Activated T-cell treated with anti-CD3 and anti-CD28 coated beads, Interleukin-2, amount 50 U/mL, for 24 hours (primary cell): Measurements from ENCODE around the gene PPP6R3.
A peak's percentile ranks its signal among the peaks of the same experiment; 100 is the strongest.

Experiments
- DNase-seq: peaks from one replicate; pipeline ENCODE4 v3.0.0-alpha.2; 2020
- H3K27ac Mint-ChIP-seq: 2 replicates; pipeline ENCODE4 v1.8.0; 2020; ENCODE audit warnings: mild to moderate bottlenecking, mixed read lengths
- H3K27me3 Mint-ChIP-seq: 2 replicates; pipeline ENCODE4 v1.8.0; 2020; ENCODE audit warnings: mixed read lengths
- H3K36me3 Mint-ChIP-seq: 2 replicates; pipeline ENCODE4 v1.8.0; 2020; ENCODE audit warnings: low read depth, mixed read lengths
- H3K4me1 Mint-ChIP-seq: 2 replicates; pipeline ENCODE4 v1.8.0; 2020; ENCODE audit warnings: low read depth, mixed read lengths
- H3K4me3 Mint-ChIP-seq: 2 replicates; pipeline ENCODE4 v1.8.0; 2020; ENCODE audit warnings: mild to moderate bottlenecking, moderate library complexity, mixed read lengths
- H3K9me3 Mint-ChIP-seq: 2 replicates; pipeline ENCODE4 v1.8.0; 2020; ENCODE audit warnings: mixed read lengths

PPP6R3 gene

DNA sequence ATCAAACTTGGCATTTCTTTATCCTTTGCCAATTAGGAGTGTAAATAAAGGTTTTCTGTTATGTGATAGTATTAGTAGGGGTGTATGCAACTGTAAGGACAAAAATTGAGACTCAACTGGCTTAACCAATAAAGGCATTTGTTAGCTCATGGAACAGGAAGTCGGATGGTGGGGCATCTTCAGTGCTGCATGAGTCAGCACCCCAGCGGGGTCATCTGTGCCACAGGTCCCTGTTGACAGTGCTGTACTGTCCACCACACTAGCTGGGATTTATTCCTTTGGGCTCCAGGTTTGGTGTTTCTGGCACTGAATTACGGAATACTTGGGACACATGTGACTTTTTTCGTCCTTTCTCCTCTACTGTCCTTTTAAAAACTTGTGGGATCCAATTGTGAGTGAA is 86.0 kb downstream of the PPP6R3 start:
- no peaks in the 10 kb centered on the region for H3K27me3 Mint-ChIP-seq
- no peak for DNase-seq
- H3K27ac Mint-ChIP-seq: peak overlapping the region; percentile 83
- H3K4me3 Mint-ChIP-seq: no peak overlapping the region
- H3K4me1 Mint-ChIP-seq: peaks cover 83% of the 10 kb centered on the region
- H3K9me3 Mint-ChIP-seq: no peaks in the 10 kb centered on the region
- peaks cover 99% of the 10 kb centered on the region for H3K36me3 Mint-ChIP-seq

- Mint-ChIP-seq H3K4me3 (peak overlapping the region; percentile 66), H3K36me3 (peaks cover 100% of the 10 kb centered on the region), H3K4me1 (peaks cover 75% of the 10 kb centered on the region), H3K27ac (peak overlapping the region; percentile 96), H3K9me3 (no peaks in the 10 kb centered on the region), H3K27me3 (no peaks in the 10 kb centered on the region)
- DNase-seq: no peak
Observed at GRCh38 chr11:68549789-68550484, 89.4 kb downstream of the PPP6R3 start.

- Mint-ChIP-seq H3K36me3 (peaks cover 100% of the 10 kb centered on the region), H3K4me1 (peaks cover 72% of the 10 kb centered on the region), H3K27me3 (no peaks in the 10 kb centered on the region), H3K9me3 (no peaks in the 10 kb centered on the region), H3K27ac (peak overlapping the region; percentile 96), H3K4me3 (peak overlapping the region; percentile 66)
- DNase-seq: no peak
Observed at GRCh38 chr11:68550485-68550817, 89.9 kb downstream of the PPP6R3 start.

GRCh38 chr11:68551223-68551622 is 90.7 kb downstream of the PPP6R3 start:
- no peak for DNase-seq
- no peaks in the 10 kb centered on the region for H3K27me3 Mint-ChIP-seq
- H3K4me1 Mint-ChIP-seq: peaks cover 68% of the 10 kb centered on the region
- H3K36me3 Mint-ChIP-seq: peaks cover 98% of the 10 kb centered on the region
- peak overlapping the region; percentile 96 for H3K27ac Mint-ChIP-seq
- no peaks in the 10 kb centered on the region for H3K9me3 Mint-ChIP-seq
- H3K4me3 Mint-ChIP-seq: no peak overlapping the region

- Mint-ChIP-seq H3K9me3 (no peaks in the 10 kb centered on the region), H3K36me3 (peaks cover 97% of the 10 kb centered on the region), H3K27ac (peak overlapping the region; percentile 96), H3K27me3 (no peaks in the 10 kb centered on the region), H3K4me3 (no peak overlapping the region), H3K4me1 (peaks cover 64% of the 10 kb centered on the region)
- DNase-seq: no peak
Observed at GRCh38 chr11:68551777-68552176, 91.2 kb downstream of the PPP6R3 start.

GRCh38 chr11:68552542-68552941 is 92.0 kb downstream of the PPP6R3 start:
- peak overlapping the region; percentile 47 for H3K27ac Mint-ChIP-seq
- no peaks in the 10 kb centered on the region for H3K9me3 Mint-ChIP-seq
- H3K4me3 Mint-ChIP-seq: no peak overlapping the region
- no peaks in the 10 kb centered on the region for H3K27me3 Mint-ChIP-seq
- peaks cover 56% of the 10 kb centered on the region for H3K4me1 Mint-ChIP-seq
- H3K36me3 Mint-ChIP-seq: peaks cover 97% of the 10 kb centered on the region
- no peak for DNase-seq

- no peak overlapping the region for H3K27ac Mint-ChIP-seq
- H3K4me1 Mint-ChIP-seq: peaks cover 25% of the 10 kb centered on the region
- no peak overlapping the region for H3K4me3 Mint-ChIP-seq
- peaks cover 93% of the 10 kb centered on the region for H3K36me3 Mint-ChIP-seq
- H3K27me3 Mint-ChIP-seq: no peaks in the 10 kb centered on the region
- H3K9me3 Mint-ChIP-seq: no peaks in the 10 kb centered on the region
- DNase-seq: no peak
Observed at GRCh38 chr11:68560216-68560615, 99.7 kb downstream of the PPP6R3 start.

- peaks cover 29% of the 10 kb centered on the region for H3K4me1 Mint-ChIP-seq
- no peak for DNase-seq
- H3K9me3 Mint-ChIP-seq: no peaks in the 10 kb centered on the region
- no peaks in the 10 kb centered on the region for H3K27me3 Mint-ChIP-seq
- no peak overlapping the region for H3K4me3 Mint-ChIP-seq
- H3K36me3 Mint-ChIP-seq: peaks cover 96% of the 10 kb centered on the region
- H3K27ac Mint-ChIP-seq: peak overlapping the region; percentile 67
Observed at GRCh38 chr11:68563454-68563853, 102.9 kb downstream of the PPP6R3 start.

DNA sequence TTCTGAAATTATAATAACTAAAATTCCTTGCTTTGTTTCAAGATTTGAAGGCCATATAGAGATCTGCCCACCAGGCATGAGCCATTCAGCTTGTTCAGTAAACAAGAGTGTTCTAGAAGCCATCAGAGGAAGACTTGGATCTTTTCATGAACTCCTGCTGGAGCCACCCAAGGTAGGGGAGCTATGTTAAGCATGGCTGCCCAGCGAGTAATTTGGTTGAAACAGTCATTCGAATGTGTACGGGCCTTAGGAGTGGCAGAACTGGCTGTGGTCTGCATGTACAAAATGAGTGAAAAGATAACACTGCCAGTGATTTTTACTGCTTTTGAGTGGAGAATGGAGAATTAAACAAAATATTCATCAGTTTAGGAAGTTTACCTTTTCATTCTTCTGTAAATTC is 103.7 kb downstream of the PPP6R3 start:
- H3K27me3 Mint-ChIP-seq: no peaks in the 10 kb centered on the region
- no peaks in the 10 kb centered on the region for H3K9me3 Mint-ChIP-seq
- peak overlapping the region; percentile 47 for H3K27ac Mint-ChIP-seq
- no peak overlapping the region for H3K4me3 Mint-ChIP-seq
- H3K36me3 Mint-ChIP-seq: peaks cover 95% of the 10 kb centered on the region
- no peak for DNase-seq
- peaks cover 30% of the 10 kb centered on the region for H3K4me1 Mint-ChIP-seq

DNA sequence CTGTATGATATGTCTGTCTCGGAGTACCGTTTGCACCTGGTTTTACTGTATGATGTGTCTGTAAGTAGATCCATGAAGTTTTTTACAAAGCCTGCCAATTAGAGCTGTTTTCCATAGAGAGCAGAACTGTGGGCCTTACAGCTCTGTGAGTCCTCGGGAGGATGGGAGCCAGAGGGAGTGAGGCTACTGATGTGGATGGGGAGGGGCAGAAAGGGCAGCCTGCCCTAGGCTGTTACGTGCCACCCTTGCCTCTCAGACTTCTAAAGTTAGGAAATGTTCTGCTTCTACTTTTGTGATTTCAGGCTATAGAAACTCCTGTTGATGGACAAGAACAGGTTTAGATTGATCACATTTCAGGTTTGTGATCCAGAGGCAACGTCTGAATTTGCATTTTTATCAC is 105.2 kb downstream of the PPP6R3 start:
- H3K36me3 Mint-ChIP-seq: peaks cover 96% of the 10 kb centered on the region
- DNase-seq: no peak
- peak overlapping the region; percentile 10 for H3K27ac Mint-ChIP-seq
- no peaks in the 10 kb centered on the region for H3K9me3 Mint-ChIP-seq
- peaks cover 40% of the 10 kb centered on the region for H3K4me1 Mint-ChIP-seq
- H3K4me3 Mint-ChIP-seq: no peak overlapping the region
- no peaks in the 10 kb centered on the region for H3K27me3 Mint-ChIP-seq

DNA sequence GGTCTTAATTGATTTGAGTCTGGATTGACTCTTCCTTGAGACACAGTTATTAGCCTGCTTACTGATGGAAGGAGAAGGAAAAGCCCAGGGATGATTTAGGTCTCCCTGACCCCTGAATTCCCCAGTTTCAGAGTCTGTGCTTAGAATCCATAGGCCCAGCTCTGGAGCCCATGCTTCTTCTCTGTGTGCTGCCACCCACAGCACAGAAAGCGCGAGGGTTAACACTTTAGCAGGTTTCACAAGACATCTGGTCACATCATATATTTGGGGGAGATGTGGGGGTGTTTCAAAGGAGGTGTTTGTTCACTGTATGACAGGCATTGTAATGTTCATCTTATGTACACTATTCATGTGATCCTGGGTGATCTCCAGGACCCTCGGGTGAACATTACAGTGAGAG is 107.0 kb downstream of the PPP6R3 start:
- Mint-ChIP-seq H3K36me3 (peaks cover 96% of the 10 kb centered on the region), H3K9me3 (no peaks in the 10 kb centered on the region), H3K27me3 (no peaks in the 10 kb centered on the region), H3K4me1 (peaks cover 45% of the 10 kb centered on the region), H3K4me3 (no peak overlapping the region), H3K27ac (peak overlapping the region; percentile 31)
- DNase-seq: no peak

GRCh38 chr11:68569357-68569756 is 108.8 kb downstream of the PPP6R3 start:
- peaks cover 96% of the 10 kb centered on the region for H3K36me3 Mint-ChIP-seq
- DNase-seq: no peak

DNA sequence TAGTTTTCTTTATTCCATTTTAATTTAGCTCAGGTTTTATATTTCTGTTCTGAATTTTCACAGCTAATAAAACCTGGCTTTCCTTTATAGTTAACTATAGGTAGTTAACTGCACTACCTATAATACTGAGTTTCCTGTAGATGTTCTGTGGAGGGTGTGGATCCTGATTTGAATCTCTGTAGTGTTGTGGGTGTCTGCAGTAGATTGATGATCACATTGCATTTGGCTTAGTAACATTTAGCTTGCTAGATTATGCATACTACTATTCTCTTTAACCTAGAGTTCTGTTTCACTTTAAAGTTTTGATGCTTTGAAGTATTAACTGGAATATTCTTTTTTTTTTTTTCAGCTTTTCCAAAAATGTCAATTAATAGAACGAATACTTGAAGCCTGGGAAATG is 110.1 kb downstream of the PPP6R3 start:
- no peaks in the 10 kb centered on the region for H3K9me3 Mint-ChIP-seq
- no peak overlapping the region for H3K4me3 Mint-ChIP-seq
- H3K27ac Mint-ChIP-seq: no peak overlapping the region
- H3K4me1 Mint-ChIP-seq: peaks cover 48% of the 10 kb centered on the region
- DNase-seq: no peak
- peaks cover 96% of the 10 kb centered on the region for H3K36me3 Mint-ChIP-seq
- H3K27me3 Mint-ChIP-seq: no peaks in the 10 kb centered on the region

More at GRCh38 chr11:68569357-68569756, 108.8 kb downstream of the PPP6R3 start:
- Mint-ChIP-seq H3K4me1 (peaks cover 41% of the 10 kb centered on the region), H3K27me3 (no peaks in the 10 kb centered on the region), H3K4me3 (no peak overlapping the region), H3K9me3 (no peaks in the 10 kb centered on the region), H3K27ac (no peak overlapping the region)

DNA sequence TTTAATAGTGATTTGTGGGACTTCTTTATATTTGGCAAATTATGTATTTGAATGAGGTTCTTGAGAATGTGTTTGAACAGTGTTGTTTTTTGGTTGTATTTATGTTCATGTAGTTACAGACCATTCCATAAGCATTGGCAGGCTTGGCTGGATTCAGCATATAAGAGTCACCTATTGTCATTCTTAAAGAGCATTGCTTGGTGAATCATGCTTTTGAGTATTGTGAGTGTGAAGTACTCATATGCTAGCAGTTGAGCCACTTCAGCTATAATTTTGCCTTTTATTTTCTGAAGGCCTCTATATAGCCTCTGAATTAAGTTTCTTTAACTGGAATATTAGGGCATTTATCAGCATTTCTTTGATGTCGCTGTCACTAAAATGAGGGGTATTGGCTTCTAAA is 113.8 kb downstream of the PPP6R3 start:
- Mint-ChIP-seq H3K4me1 (peaks cover 32% of the 10 kb centered on the region), H3K27ac (peak overlapping the region; percentile 67), H3K27me3 (no peaks in the 10 kb centered on the region), H3K4me3 (no peak overlapping the region), H3K36me3 (peaks cover 97% of the 10 kb centered on the region), H3K9me3 (no peaks in the 10 kb centered on the region)
- DNase-seq: no peak

- no peak for DNase-seq
- peak overlapping the region; percentile 67 for H3K27ac Mint-ChIP-seq
- no peak overlapping the region for H3K4me3 Mint-ChIP-seq
Observed at GRCh38 chr11:68575025-68575665, 114.6 kb downstream of the PPP6R3 start.

More at GRCh38 chr11:68575025-68575665, 114.6 kb downstream of the PPP6R3 start:
- Mint-ChIP-seq H3K4me1 (peaks cover 28% of the 10 kb centered on the region), H3K9me3 (no peaks in the 10 kb centered on the region), H3K36me3 (peaks cover 97% of the 10 kb centered on the region), H3K27me3 (no peaks in the 10 kb centered on the region)
